A673 (cell line): Measurements from ENCODE around the gene AEBP2. TPM values are rescaled to one million over a fixed set of nuclear protein-coding genes. Genes with fewer than 3 reads are reported as not detected.
A peak's percentile ranks its signal among the peaks of the same experiment; 100 is the strongest.

Source experiments
- BruUV-seq: library from RNA; stranded (reverse); fragments of 400-500 nt; replicated peaks from 2 replicates; lab custom pipeline; 2021; lab: Mats Ljungman, UMichigan
- CTCF ChIA-PET: fragments of 300-600 bp; sonication (Branson Sonifier 250); formaldehyde crosslinking; loops from one replicate; lab custom pipeline; 2022; ENCODE audit warnings: antibody characterized with exemption; lab: Charles Lee
- POLR2A ChIA-PET: fragments of 300-600 bp; sonication (Branson Sonifier 250); formaldehyde crosslinking; loops from one replicate; lab custom pipeline; 2022; ENCODE audit warnings: antibody characterized with exemption; ENCODE audit not compliant: low non-redundant PET; lab: Charles Lee
- DNase-seq: peaks from one replicate; pipeline ENCODE4 v3.0.0-alpha.2; 2015; ENCODE audit warnings: low spot score
- H3K27ac ChIP-seq: fragments of 200-600 bp; sonication (generic); 2 replicates; pipeline ENCODE4 v1.5.1; 2016; ENCODE audit warnings: mixed run types, low read depth, mild to moderate bottlenecking, mixed read lengths, antibody characterized with exemption, low read length; ENCODE audit not compliant: poor library complexity, severe bottlenecking
- H3K27me3 ChIP-seq: fragments of 200-600 bp; sonication (generic); replicated peaks from 2 replicates; pipeline ENCODE4 v1.6.1; 2017; ENCODE audit warnings: mixed run types, low read depth, mild to moderate bottlenecking, mixed read lengths, antibody characterized with exemption, low read length; ENCODE audit not compliant: insufficient read depth, poor library complexity
- H3K36me3 ChIP-seq: fragments of 200-600 bp; sonication (generic); 2 replicates; pipeline ENCODE4 v1.6.1; 2016; ENCODE audit warnings: mixed run types, mild to moderate bottlenecking, mixed read lengths, antibody characterized with exemption, low read length; ENCODE audit not compliant: insufficient read depth, poor library complexity, severe bottlenecking
- H3K4me1 ChIP-seq: fragments of 200-600 bp; sonication (generic); 2 replicates; pipeline ENCODE4 v1.6.1; 2017; ENCODE audit warnings: mixed run types, mild to moderate bottlenecking, mixed read lengths, antibody characterized with exemption, low read length; ENCODE audit not compliant: insufficient read depth, poor library complexity, severe bottlenecking
- H3K4me3 ChIP-seq: fragments of 200-600 bp; sonication (generic); 2 replicates; pipeline ENCODE4 v1.5.1; 2016; ENCODE audit warnings: low read depth, mixed run types, mild to moderate bottlenecking, mixed read lengths, low read length; ENCODE audit not compliant: poor library complexity, severe bottlenecking
- H3K9me3 ChIP-seq: fragments of 200-600 bp; sonication (generic); 2 replicates; pipeline ENCODE4 v1.6.1; 2016; ENCODE audit warnings: mixed run types, low read depth, mild to moderate bottlenecking, mixed read lengths, antibody characterized with exemption, low read length; ENCODE audit not compliant: poor library complexity, severe bottlenecking
- EZH2 ChIP-seq: fragments of 200-600 bp; sonication (generic); IDR thresholded peaks from 2 replicates; pipeline ENCODE4 v1.6.1; 2017; ENCODE audit warnings: borderline replicate concordance, low read depth, mild to moderate bottlenecking, mixed read lengths, antibody characterized with exemption, low read length; ENCODE audit not compliant: poor library complexity, severe bottlenecking
- intact Hi-C: fragments of 100-400 bp; cut with micrococcal nuclease; formaldehyde crosslinking; loops from one replicate; pipeline ENCODE4 v1.10.0; 2022; ENCODE audit not compliant: unreplicated experiment
- total RNA-seq: library from RNA; stranded (reverse); gene quantifications from 2 replicates; pipeline ENCODE4 v1.2.3, GENCODE V29; 2021
- TF ChIP-seq, protein P1 (sequence below): fragments of 300-800, 200-600 bp; sonication (generic); conservative IDR thresholded peaks from 2 replicates; pipeline ENCODE4 v1.5.1; 2017; ENCODE audit warnings: low read depth, mild to moderate bottlenecking, antibody characterized with exemption, low read length, moderate library complexity, mixed read lengths

Gene AEBP2
- total RNA-seq, 1 experiment from 2014 or later: 47.6 TPM

DNA sequence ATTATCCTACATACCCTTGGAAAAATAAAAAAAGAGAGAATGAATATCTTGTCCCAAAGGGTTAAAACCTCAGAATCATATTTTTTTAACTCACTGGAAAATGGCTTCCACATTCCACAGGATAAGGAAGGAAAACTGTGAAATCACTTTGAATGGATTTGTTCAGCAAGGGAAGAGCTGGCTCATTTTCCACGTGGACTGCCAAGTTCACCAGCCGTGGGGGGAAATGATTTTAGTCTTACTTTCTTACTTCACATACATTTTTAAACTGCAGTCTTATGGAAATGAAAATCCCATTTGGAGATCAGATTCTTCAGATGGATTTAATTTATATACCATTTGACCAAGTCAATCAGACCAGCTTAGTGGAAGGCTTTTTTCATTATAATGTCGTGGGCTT is 29.9 kb upstream of the AEBP2 start:
- no peaks in the 10 kb centered on the region for H3K27me3 ChIP-seq
- peak overlapping the region; percentile 66 for H3K27ac ChIP-seq
- ChIA-PET CTCF (no interaction called here), POLR2A (no interaction called here)
- no TSS peak for BruUV-seq
- no peaks in the 10 kb centered on the region for H3K9me3 ChIP-seq
- TF ChIP-seq, protein P1, sequence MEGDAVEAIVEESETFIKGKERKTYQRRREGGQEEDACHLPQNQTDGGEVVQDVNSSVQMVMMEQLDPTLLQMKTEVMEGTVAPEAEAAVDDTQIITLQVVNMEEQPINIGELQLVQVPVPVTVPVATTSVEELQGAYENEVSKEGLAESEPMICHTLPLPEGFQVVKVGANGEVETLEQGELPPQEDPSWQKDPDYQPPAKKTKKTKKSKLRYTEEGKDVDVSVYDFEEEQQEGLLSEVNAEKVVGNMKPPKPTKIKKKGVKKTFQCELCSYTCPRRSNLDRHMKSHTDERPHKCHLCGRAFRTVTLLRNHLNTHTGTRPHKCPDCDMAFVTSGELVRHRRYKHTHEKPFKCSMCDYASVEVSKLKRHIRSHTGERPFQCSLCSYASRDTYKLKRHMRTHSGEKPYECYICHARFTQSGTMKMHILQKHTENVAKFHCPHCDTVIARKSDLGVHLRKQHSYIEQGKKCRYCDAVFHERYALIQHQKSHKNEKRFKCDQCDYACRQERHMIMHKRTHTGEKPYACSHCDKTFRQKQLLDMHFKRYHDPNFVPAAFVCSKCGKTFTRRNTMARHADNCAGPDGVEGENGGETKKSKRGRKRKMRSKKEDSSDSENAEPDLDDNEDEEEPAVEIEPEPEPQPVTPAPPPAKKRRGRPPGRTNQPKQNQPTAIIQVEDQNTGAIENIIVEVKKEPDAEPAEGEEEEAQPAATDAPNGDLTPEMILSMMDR: no peak
- TF ChIP-seq EZH2: no peak
- H3K36me3 ChIP-seq: no peaks in the 10 kb centered on the region
- H3K4me3 ChIP-seq: no peak overlapping the region
- H3K4me1 ChIP-seq: peaks cover 28% of the 10 kb centered on the region
- peak; percentile 44 for DNase-seq
- intact Hi-C loops: no loop called here

DNA sequence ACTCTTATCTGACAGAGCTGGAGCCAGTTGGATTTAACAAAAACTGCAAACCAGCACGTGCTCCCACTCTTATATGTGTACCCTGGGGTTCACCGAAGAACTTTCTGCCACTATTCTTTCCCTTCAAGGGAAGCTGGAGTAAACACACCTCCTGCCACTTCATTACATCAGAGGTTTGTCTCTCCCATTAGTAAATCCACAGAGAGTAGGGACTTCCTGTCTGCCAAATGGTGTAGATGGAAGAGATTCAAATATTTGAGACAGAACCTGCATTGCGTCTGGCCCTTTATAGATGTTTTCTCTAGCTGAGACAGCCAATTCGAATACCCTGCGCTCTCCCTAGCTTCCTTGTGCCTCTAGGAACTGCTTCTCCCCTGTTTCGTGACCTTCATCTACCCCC is 29.1 kb upstream of the AEBP2 start:
- BruUV-seq: no TSS peak
- intact Hi-C loops: no loop called here
- no peak for TF ChIP-seq EZH2
- TF ChIP-seq, protein P1: no peak
- Histone ChIP-seq H3K9me3 (no peaks in the 10 kb centered on the region), H3K4me3 (no peak overlapping the region), H3K27ac (peak overlapping the region; percentile 66), H3K27me3 (no peaks in the 10 kb centered on the region), H3K36me3 (no peaks in the 10 kb centered on the region), H3K4me1 (peaks cover 28% of the 10 kb centered on the region)
- DNase-seq: peak; percentile 81
- ChIA-PET POLR2A (no interaction called here), CTCF (no interaction called here)

DNA sequence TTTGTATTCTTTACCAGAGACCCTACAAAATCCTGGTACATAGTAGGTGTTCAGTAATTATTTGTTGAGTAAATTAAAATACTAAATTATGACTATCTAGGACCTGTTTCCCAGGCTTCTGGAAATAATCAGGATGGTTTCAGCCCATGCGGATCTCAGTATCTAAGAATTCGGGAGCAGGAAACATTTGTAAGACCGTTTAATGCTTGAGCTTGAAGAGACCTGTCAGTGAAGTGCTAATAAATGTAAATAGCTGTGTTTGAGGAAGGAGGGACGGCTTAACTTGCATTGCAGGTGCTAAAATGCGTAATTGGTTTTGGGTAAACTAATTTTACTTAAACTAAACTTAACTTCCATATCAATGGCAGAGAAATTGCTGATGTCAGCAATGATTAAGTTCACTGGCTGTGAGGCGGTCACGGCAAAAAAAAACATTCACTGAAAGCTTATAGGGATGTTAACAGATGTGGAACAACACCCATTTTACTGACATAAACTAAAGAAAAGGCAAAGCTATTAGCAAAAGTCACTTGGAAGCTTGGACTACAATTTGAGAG is 28.6 kb upstream of the AEBP2 start:
- CTCF ChIA-PET: no interaction called here
- Histone ChIP-seq H3K27ac (peak overlapping the region; percentile 66), H3K9me3 (no peaks in the 10 kb centered on the region), H3K4me3 (no peak overlapping the region), H3K4me1 (peaks cover 28% of the 10 kb centered on the region), H3K27me3 (no peaks in the 10 kb centered on the region), H3K36me3 (no peaks in the 10 kb centered on the region)
- TF ChIP-seq, protein P1: no peak
- no peak for TF ChIP-seq EZH2
- intact Hi-C loops: no loop called here
- no peak for DNase-seq
- POLR2A ChIA-PET: no interaction called here
- BruUV-seq: no TSS peak
